Sigmoid colon (tissue), 4 donors: ENCODE data around the gene TSC2.

ENCODE experiments used
- CTCF ChIP-seq, 4 experiments: fragments of 450-650 bp in 3 of 4; fragments of 200-600 bp in 1 of 4; IDR thresholded peaks; one replicate each; pipeline ENCODE4 v1.5.1; 2016 to 2019; ENCODE audit warnings: antibody characterized with exemption in 4 of 4, mild to moderate bottlenecking in 3 of 4, moderate library complexity in 2 of 4
- POLR2A ChIP-seq, 2 donors: fragments of 450-650 bp; IDR thresholded peaks; one replicate each; pipeline ENCODE4 v1.6.1; 2016; ENCODE audit warnings: antibody characterized with exemption in 2 of 2, mild to moderate bottlenecking in 2 of 2, moderate library complexity in 2 of 2
- POLR2AphosphoS5 ChIP-seq, 4 donors: sonication (generic); formaldehyde crosslinking; IDR thresholded peaks; one replicate each; pipeline ENCODE4 v1.6.1; 2017; ENCODE audit warnings: antibody characterized with exemption in 4 of 4

GRCh38 chr16:2003231-2003826 lies 44.5 kb upstream of the TSC2 start:
- TF ChIP-seq CTCF (IDR thresholded peaks at IDR 0.05) = no peak
- no peak for TF ChIP-seq POLR2A (IDR thresholded peaks at IDR 0.05)
- TF ChIP-seq POLR2AphosphoS5 (IDR thresholded peaks at IDR 0.05) = no peak
